ENCODE measurements around the gene RBM48.

RBM48 gene

DNA sequence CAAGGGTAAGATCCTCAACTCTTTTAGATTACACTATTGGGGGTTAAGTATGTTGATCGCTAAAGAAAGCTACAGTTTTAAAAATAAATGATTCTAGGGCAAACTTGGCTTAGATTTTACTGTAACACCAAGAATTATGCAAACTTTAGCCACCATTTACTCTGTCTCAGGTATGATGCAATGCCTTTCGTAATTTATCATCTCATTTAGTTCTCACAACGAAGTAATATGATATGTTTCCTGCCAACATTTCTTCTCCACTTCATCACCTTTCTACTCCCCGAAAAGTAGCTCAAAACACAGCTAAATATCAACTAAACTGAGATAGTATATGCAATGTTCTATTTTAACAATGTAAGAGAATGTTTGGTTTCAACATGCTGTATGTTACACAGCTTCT is 40.5 kb downstream of the RBM48 start:
- DNase-seq (ENCODE audit: low read depth, low spot score) = no peak
- no peak overlapping the region for H3K4me3 ChIP-seq (ENCODE audit: low read length)
- H3K9me3 ChIP-seq (ENCODE audit: control insufficient read depth, insufficient read depth, low read length) = no peaks in the 10 kb centered on the region
- H3K36me3 ChIP-seq (ENCODE audit: control insufficient read depth, insufficient read depth, low read length) = peaks cover 5% of the 10 kb centered on the region; the same call in 1 of the 2 replicates
- no peaks in the 10 kb centered on the region; the same call in 1 of the 2 replicates for H3K27me3 ChIP-seq (ENCODE audit: control insufficient read depth, insufficient read depth, low read length)
- H3K4me1 ChIP-seq (ENCODE audit: control insufficient read depth, insufficient read depth, low read length) = no peaks in the 10 kb centered on the region
- no peak overlapping the region for H3K27ac ChIP-seq (ENCODE audit: low read length)
- no CpG with 5 or more reads among the region's 4 CpGs for WGBS (ENCODE audit: insufficient coverage, insufficient read length)

DNA sequence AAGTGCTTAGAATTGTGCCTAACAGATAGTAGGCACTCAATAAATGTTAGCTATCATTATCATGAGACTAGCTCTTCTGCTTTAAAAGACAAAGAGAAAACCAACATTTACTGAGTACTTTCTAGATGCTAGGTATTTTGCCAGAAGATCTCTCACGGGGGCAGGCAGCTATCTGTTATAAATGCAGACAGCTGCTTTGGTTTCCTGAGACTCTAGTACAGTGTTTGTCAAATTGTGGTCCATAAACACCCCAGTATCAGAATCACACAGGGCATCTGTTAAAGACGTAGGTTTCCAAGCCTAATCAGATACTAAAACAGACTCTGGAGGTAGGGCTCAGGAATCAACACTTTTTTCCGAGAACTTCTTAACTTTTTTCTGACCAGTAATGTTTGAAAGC is 47.7 kb downstream of the RBM48 start:
- Histone ChIP-seq H3K27ac (ENCODE audit: low read length) (no peak overlapping the region), H3K27me3 (ENCODE audit: control insufficient read depth, insufficient read depth, low read length) (no peaks in the 10 kb centered on the region; the same call in 1 of the 2 replicates), H3K36me3 (ENCODE audit: control insufficient read depth, insufficient read depth, low read length) (peaks cover 7% of the 10 kb centered on the region; the same call in 1 of the 2 replicates), H3K4me3 (ENCODE audit: low read length) (no peak overlapping the region), H3K9me3 (ENCODE audit: control insufficient read depth, insufficient read depth, low read length) (no peaks in the 10 kb centered on the region), H3K4me1 (ENCODE audit: control insufficient read depth, insufficient read depth, low read length) (no peaks in the 10 kb centered on the region; the same call in 1 of the 2 replicates)
- no CpG with 5 or more reads among the region's 3 CpGs for WGBS (ENCODE audit: insufficient coverage, insufficient read length)
- no peak for DNase-seq (ENCODE audit: low read depth, low spot score)

DNA sequence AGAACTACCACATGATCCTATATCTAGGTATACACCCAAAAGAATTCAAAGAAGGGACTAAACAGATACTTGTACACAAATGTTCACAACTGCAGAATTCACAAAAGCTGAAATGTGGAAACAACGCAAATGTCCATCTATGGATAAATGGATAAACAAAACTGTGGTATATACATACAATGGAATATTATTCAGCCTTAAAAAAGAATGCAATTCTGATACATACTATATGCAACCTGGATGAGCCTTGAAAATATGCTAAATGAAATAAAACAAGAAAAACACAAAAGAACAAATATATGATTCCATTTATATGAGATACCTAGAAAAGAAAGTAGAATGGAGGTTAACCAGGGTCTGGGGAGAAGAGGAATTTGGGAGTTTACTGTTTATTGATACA is 54.4 kb downstream of the RBM48 start:
- Histone ChIP-seq H3K27ac (ENCODE audit: low read length) (no peak overlapping the region), H3K9me3 (ENCODE audit: control insufficient read depth, insufficient read depth, low read length) (no peaks in the 10 kb centered on the region), H3K27me3 (ENCODE audit: control insufficient read depth, insufficient read depth, low read length) (no peaks in the 10 kb centered on the region), H3K4me1 (ENCODE audit: control insufficient read depth, insufficient read depth, low read length) (no peaks in the 10 kb centered on the region; the same call in 1 of the 2 replicates), H3K36me3 (ENCODE audit: control insufficient read depth, insufficient read depth, low read length) (no peaks in the 10 kb centered on the region; the same call in 1 of the 2 replicates), H3K4me3 (ENCODE audit: low read length) (no peak overlapping the region)
- WGBS (ENCODE audit: insufficient coverage, insufficient read length) = no CpG with 5 or more reads among the region's 1 CpG
- no peak for DNase-seq (ENCODE audit: low read depth, low spot score)

DNA sequence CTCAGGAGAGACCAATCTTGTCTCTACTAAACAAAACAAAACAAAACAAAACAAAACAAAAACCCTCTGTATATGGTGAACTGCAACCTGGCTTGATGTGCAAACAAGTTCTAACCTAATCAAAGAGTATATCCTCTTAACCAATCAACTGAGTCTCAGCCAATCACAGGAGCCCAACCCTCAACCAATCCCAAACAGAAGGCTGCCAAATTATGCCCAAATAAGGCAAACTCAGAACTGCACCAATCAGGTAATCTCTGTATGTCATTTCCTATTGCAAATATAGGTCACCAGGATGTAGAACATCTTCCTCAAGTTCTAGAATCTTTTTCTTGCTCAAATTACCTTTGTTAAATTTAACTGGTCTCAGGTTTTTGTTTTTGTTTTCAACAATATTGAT is 56.4 kb downstream of the RBM48 start:
- H3K4me1 ChIP-seq (ENCODE audit: control insufficient read depth, insufficient read depth, low read length) = no peaks in the 10 kb centered on the region; the same call in 1 of the 2 replicates
- no peak overlapping the region for H3K27ac ChIP-seq (ENCODE audit: low read length)

DNA sequence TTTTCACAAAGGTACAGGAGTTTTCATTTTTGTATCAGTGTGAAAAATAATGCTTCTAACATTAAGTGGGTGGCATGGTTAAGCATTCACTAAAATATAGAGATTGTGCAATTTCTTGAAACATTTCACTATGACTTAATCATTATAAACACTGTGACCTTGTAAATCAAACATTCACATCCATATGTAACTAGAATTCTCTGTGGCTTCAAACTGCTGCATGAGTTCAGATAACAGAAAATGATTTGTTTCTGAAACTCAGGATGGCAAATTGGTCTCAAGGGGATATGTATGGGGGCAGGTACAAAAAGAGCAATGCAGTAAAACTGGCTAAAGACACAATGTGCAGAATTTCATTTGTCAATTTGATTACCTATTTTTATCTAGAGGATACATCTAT is 57.8 kb downstream of the RBM48 start:
- Histone ChIP-seq H3K9me3 (ENCODE audit: control insufficient read depth, insufficient read depth, low read length) (no peaks in the 10 kb centered on the region), H3K27ac (ENCODE audit: low read length) (no peak overlapping the region), H3K4me3 (ENCODE audit: low read length) (no peak overlapping the region), H3K4me1 (ENCODE audit: control insufficient read depth, insufficient read depth, low read length) (no peaks in the 10 kb centered on the region; the same call in 1 of the 2 replicates), H3K27me3 (ENCODE audit: control insufficient read depth, insufficient read depth, low read length) (no peaks in the 10 kb centered on the region), H3K36me3 (ENCODE audit: control insufficient read depth, insufficient read depth, low read length) (no peaks in the 10 kb centered on the region; the same call in 1 of the 2 replicates)
- DNase-seq (ENCODE audit: low read depth, low spot score) = no peak

More for the DNA sequence above, 56.4 kb downstream of the RBM48 start:
- Histone ChIP-seq H3K4me3 (ENCODE audit: low read length) (no peak overlapping the region), H3K36me3 (ENCODE audit: control insufficient read depth, insufficient read depth, low read length) (no peaks in the 10 kb centered on the region; the same call in 1 of the 2 replicates), H3K9me3 (ENCODE audit: control insufficient read depth, insufficient read depth, low read length) (no peaks in the 10 kb centered on the region), H3K27me3 (ENCODE audit: control insufficient read depth, insufficient read depth, low read length) (no peaks in the 10 kb centered on the region)
- DNase-seq (ENCODE audit: low read depth, low spot score) = no peak

DNA sequence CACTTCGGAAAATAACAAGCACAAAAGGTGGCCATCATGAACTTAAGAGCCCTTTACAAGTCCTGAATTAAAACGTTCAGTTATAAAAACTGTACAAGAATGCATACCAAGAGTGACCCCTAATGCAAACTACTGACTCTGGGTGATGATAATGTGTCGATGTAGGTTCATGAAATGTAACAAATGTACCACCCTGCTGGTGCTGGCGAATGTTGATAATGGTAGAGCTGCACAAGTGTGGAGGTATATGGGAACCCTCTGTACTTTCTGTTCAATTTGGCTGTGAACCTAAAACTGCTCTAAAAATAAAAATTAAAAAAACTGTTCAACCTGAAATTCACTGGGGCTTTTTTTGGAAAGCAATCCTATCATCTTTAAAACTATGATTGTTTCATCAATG is 58.2 kb downstream of the RBM48 start:
- WGBS (ENCODE audit: insufficient coverage, insufficient read length) = no CpG with 5 or more reads among the region's 4 CpGs
- H3K4me3 ChIP-seq (ENCODE audit: low read length) = no peak overlapping the region
- H3K27me3 ChIP-seq (ENCODE audit: control insufficient read depth, insufficient read depth, low read length) = no peaks in the 10 kb centered on the region
- no peak for DNase-seq (ENCODE audit: low read depth, low spot score)
- no peaks in the 10 kb centered on the region for H3K36me3 ChIP-seq (ENCODE audit: control insufficient read depth, insufficient read depth, low read length)
- H3K27ac ChIP-seq (ENCODE audit: low read length) = no peak overlapping the region
- no peaks in the 10 kb centered on the region; the same call in 1 of the 2 replicates for H3K4me1 ChIP-seq (ENCODE audit: control insufficient read depth, insufficient read depth, low read length)
- H3K9me3 ChIP-seq (ENCODE audit: control insufficient read depth, insufficient read depth, low read length) = no peaks in the 10 kb centered on the region

Measured in iPS DF 6.9 (cell line).